ENCODE results near the gene IQCK.
"Not testable (repeated sequence)": the region's sequence is repeated elsewhere in the genome, so short reads cannot be mapped to it uniquely, and the experiment has no call there.

IQCK gene

GRCh38 chr16:19678804-19679203 lies 39.3 kb upstream of the IQCK start:
- no peak overlapping the region for H3K27ac ChIP-seq
- no peaks in the 10 kb centered on the region for H4K20me1 ChIP-seq (ENCODE audit: insufficient read depth)
- H3K79me2 ChIP-seq (ENCODE audit: insufficient read depth, low read depth) = no peaks in the 10 kb centered on the region
- H2AFZ ChIP-seq (ENCODE audit: low read depth) = no peak overlapping the region
- H3K4me3 ChIP-seq (IDR thresholded peaks at IDR 0.05; ENCODE audit: insufficient read depth, low read depth, low read length) = no peak overlapping the region
- no peak overlapping the region for H3K4me2 ChIP-seq
- TF ChIP-seq CTCF (conservative IDR thresholded peaks at IDR 0.05; ENCODE audit: low read depth, low read length) = no peak
- H3K36me3 ChIP-seq (ENCODE audit: insufficient read depth) = no peaks in the 10 kb centered on the region
- no peaks in the 10 kb centered on the region for H3K27me3 ChIP-seq (ENCODE audit: insufficient read depth, low read depth)
- no peaks in the 10 kb centered on the region for H3K4me1 ChIP-seq (ENCODE audit: low read depth, poor library complexity, severe bottlenecking)
- H3K9ac ChIP-seq = no peak overlapping the region

- not testable (repeated sequence) for H3K9ac ChIP-seq; H3K27me3 ChIP-seq (ENCODE audit: insufficient read depth, low read depth); H4K20me1 ChIP-seq (ENCODE audit: insufficient read depth); H3K4me2 ChIP-seq; H3K79me2 ChIP-seq (ENCODE audit: insufficient read depth, low read depth); H3K4me1 ChIP-seq (ENCODE audit: low read depth, poor library complexity, severe bottlenecking); H2AFZ ChIP-seq (ENCODE audit: low read depth); H3K27ac ChIP-seq; H3K36me3 ChIP-seq (ENCODE audit: insufficient read depth); H3K4me3 ChIP-seq (IDR thresholded peaks at IDR 0.05; ENCODE audit: insufficient read depth, low read depth, low read length)
These were observed 38.8 kb upstream of the IQCK start for GRCh38 chr16:19679281-19679680.

- H3K4me1 ChIP-seq (ENCODE audit: low read depth, poor library complexity, severe bottlenecking) = no peaks in the 10 kb centered on the region
- H3K36me3 ChIP-seq (ENCODE audit: insufficient read depth) = no peaks in the 10 kb centered on the region
- no peaks in the 10 kb centered on the region for H4K20me1 ChIP-seq (ENCODE audit: insufficient read depth)
- no peak overlapping the region for H3K4me3 ChIP-seq (IDR thresholded peaks at IDR 0.05; ENCODE audit: insufficient read depth, low read depth, low read length)
- H3K4me2 ChIP-seq = no peak overlapping the region
- no peaks in the 10 kb centered on the region for H3K79me2 ChIP-seq (ENCODE audit: insufficient read depth, low read depth)
- no peak overlapping the region for H2AFZ ChIP-seq (ENCODE audit: low read depth)
- H3K27ac ChIP-seq = no peak overlapping the region
- no peak for TF ChIP-seq CTCF (conservative IDR thresholded peaks at IDR 0.05; ENCODE audit: low read depth, low read length)
- H3K9ac ChIP-seq = no peak overlapping the region
- no peaks in the 10 kb centered on the region for H3K27me3 ChIP-seq (ENCODE audit: insufficient read depth, low read depth)
These were observed 37.2 kb upstream of the IQCK start for GRCh38 chr16:19680881-19681340.

GRCh38 chr16:19681637-19682036 lies 36.4 kb upstream of the IQCK start:
- Histone ChIP-seq H3K36me3 (ENCODE audit: insufficient read depth) (no peaks in the 10 kb centered on the region), H3K4me1 (ENCODE audit: low read depth, poor library complexity, severe bottlenecking) (no peaks in the 10 kb centered on the region), H3K4me2 (no peak overlapping the region), H4K20me1 (ENCODE audit: insufficient read depth) (no peaks in the 10 kb centered on the region), H3K27me3 (ENCODE audit: insufficient read depth, low read depth) (no peaks in the 10 kb centered on the region), H2AFZ (ENCODE audit: low read depth) (no peak overlapping the region), H3K27ac (no peak overlapping the region), H3K4me3 (IDR thresholded peaks at IDR 0.05; ENCODE audit: insufficient read depth, low read depth, low read length) (no peak overlapping the region), H3K79me2 (ENCODE audit: insufficient read depth, low read depth) (no peaks in the 10 kb centered on the region), H3K9ac (no peak overlapping the region)
- no peak for TF ChIP-seq CTCF (conservative IDR thresholded peaks at IDR 0.05; ENCODE audit: low read depth, low read length)

GRCh38 chr16:19683453-19684236 lies 34.4 kb upstream of the IQCK start:
- TF ChIP-seq CTCF (conservative IDR thresholded peaks at IDR 0.05; ENCODE audit: low read depth, low read length) = no peak
- no peaks in the 10 kb centered on the region for H3K36me3 ChIP-seq (ENCODE audit: insufficient read depth)
- H3K27ac ChIP-seq = no peak overlapping the region
- H4K20me1 ChIP-seq (ENCODE audit: insufficient read depth) = no peaks in the 10 kb centered on the region
- H2AFZ ChIP-seq (ENCODE audit: low read depth) = no peak overlapping the region
- H3K9ac ChIP-seq = no peak overlapping the region
- H3K4me1 ChIP-seq (ENCODE audit: low read depth, poor library complexity, severe bottlenecking) = no peaks in the 10 kb centered on the region
- H3K4me2 ChIP-seq = no peak overlapping the region
- no peaks in the 10 kb centered on the region for H3K27me3 ChIP-seq (ENCODE audit: insufficient read depth, low read depth)
- H3K79me2 ChIP-seq (ENCODE audit: insufficient read depth, low read depth) = no peaks in the 10 kb centered on the region
- H3K4me3 ChIP-seq (IDR thresholded peaks at IDR 0.05; ENCODE audit: insufficient read depth, low read depth, low read length) = no peak overlapping the region
